GM12892 (cell line): Measurements from ENCODE around the gene ADGRE2.

Source experiments
- DNase-seq: peaks from one replicate; pipeline ENCODE4 v3.0.0; 2011; ENCODE audit not compliant: insufficient read length
- FAIRE-seq: peaks from 2 replicates; lab custom pipeline; 2011; peaks lifted over from hg19 to GRCh38; lab: Jason Lieb, UNC
- POLR2A ChIP-seq: IDR thresholded peaks from 2 replicates; pipeline ENCODE4 v1.6.1; 2011; ENCODE audit warnings: low read depth, low read length, control low read depth
- POLR2AphosphoS5 ChIP-seq: IDR thresholded peaks from 2 replicates; pipeline ENCODE4 v1.6.1; 2011; ENCODE audit warnings: low read depth, low read length, control low read depth
- TAF1 ChIP-seq: IDR thresholded peaks from 2 replicates; pipeline ENCODE4 v1.6.1; 2011; ENCODE audit warnings: low read depth, mild to moderate bottlenecking, control low read depth, low read length, borderline replicate concordance

The ADGRE2 gene

DNA sequence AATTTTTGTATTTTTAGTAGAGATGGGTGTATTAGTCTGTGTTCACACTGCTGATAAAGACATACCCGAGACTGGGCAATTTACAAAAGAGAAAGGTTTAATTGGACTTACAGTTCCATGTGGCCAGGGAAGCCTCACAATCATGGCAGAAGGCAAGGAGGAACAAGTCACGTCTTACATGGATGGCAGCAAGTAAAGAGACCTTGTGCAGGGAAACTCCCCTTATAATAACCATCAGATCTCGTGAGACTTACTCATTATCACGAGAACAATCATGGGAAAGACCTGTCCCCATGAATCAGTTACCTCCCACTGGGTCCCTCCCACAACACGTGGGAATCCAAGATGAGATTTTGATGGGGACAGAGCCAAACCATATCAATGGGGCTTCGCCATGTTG lies 73.9 kb downstream of the ADGRE2 start:
- FAIRE-seq = no peak
- no peak for DNase-seq
- TF ChIP-seq TAF1 (no peak), POLR2AphosphoS5 (no peak), POLR2A (no peak)

DNA sequence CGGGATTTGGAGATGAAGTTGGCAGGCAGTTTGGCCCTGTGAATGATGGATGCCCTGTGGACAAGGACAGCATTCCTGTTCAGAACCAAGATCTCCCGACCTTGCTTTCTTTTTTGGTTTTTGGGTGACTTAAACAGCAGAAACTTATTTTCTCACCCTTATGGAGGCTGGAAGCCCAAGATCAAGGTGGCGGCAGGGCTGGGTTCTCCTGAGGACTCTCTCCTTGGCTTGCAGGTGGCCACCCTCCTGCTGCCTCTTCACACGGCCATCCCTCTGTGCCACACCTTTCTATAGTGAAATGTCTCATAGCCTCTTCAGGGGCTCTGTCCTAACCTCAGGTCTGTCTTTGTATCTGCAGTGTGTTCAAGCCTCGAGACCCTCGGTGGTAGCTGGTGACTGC lies 74.5 kb downstream of the ADGRE2 start:
- FAIRE-seq = no peak

DNA sequence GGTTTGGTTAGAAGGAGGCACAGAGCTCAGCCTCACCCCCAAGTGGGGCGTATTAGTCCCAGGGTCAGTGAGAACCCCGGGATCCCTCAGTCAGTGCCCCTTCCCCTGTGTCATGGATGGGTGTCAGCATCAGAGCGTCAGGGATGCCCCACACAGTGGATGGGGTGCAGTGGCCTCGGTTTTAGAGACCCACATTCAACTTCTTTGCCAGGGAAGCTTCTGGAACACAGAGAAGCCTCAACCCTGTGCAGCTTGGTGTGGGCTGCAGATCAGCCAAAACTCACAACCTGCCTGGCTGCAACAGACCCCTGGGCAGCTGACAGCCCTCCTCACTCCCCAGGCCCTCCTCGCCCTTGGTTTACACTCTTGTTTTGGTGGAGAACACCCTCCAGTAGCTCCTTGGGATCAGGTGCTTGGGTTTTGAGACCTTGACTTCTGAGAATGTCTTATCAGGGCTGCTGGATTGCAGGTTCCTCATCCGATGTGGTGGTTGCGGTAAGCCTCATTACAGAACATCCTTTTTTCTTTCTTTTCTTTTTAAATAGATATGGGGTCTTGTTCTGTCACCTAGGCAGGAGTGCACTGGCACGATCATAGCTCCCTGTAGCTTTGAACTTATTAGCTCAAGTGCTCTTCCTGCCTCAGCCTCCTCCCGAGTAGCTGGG lies 77.5 kb downstream of the ADGRE2 start:
- DNase-seq = no peak
- TF ChIP-seq POLR2AphosphoS5 (no peak), TAF1 (no peak), POLR2A (no peak)
- no peak for FAIRE-seq

More for the DNA sequence above, 74.5 kb downstream of the ADGRE2 start:
- TF ChIP-seq POLR2AphosphoS5 (no peak), TAF1 (no peak), POLR2A (no peak)
- DNase-seq = no peak

DNA sequence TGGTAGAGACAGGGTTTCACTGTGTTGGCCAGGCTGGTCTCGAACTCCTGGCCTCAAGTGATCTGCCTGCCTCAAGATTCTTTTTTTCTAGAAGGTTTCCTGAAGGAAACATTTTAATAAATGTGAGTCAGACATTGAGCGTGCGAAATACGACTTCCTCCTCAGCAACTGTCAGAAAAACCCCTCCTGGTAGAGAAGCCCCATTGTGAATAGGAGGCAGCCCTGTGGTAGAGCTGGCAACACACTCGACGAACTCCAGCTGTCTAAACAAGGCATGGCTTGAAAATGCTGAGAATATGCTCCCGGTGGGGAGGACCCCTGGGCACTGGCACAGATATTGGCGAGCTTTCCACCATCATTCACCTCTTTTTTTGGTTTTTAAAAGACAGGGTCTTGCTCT lies 78.7 kb downstream of the ADGRE2 start:
- TF ChIP-seq TAF1 = no peak
- no peak for TF ChIP-seq POLR2AphosphoS5
- TF ChIP-seq POLR2A = no peak
- DNase-seq (no peak), FAIRE-seq (no peak)

DNA sequence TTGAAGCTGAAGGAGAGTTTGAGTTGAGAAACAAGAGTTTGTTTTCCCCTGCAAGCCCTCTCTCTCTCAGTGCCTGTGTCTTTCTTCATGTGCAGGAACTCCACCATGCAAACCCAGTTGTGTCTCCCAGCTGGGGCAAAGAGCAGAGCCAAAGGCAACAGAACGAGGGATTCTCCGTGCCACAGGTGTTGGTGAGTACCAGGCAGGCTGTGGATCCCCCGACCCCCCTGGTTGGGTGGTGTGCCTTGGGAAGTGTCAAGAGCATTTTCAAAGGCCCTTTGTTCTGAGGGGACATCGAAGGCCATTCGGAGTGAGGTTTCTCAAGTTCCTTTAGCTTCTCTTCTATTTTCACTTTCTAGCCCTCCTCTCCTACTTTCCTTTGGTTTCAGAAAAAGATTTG lies 82.9 kb downstream of the ADGRE2 start:
- DNase-seq = no peak
- TF ChIP-seq TAF1 = no peak
- no peak for TF ChIP-seq POLR2AphosphoS5
- TF ChIP-seq POLR2A = no peak
- FAIRE-seq = no peak

DNA sequence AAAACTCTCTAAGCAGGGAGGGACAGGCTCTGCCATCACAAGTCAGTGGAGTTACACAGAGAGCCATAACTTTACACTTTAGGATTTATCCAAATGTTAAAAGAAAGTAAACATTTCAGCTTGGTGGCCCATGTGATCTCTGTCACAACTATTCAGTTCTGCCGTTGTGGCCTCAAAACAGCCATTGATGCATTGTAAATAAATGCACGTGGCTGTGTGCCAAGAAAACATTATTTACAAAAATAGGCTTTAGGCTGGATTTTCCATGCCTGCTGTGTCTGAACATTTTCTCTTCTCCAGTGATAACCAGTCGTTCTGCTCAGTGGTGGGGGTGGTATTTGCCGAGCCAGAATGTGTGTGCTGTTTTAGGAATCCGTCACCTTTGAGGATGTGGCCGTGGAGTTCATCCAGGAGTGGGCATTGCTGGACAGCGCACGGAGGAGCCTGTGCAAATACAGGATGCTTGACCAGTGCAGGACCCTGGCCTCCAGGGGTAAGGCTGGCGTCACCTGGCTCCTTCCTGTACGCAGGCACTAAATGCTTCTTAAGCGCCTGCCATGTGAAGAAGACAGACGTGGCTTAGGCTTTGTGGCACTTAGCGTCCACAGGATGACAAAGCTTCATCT lies 83.6 kb downstream of the ADGRE2 start:
- DNase-seq = no peak
- TF ChIP-seq POLR2AphosphoS5 = no peak
- no peak for TF ChIP-seq POLR2A
- no peak for TF ChIP-seq TAF1
- no peak for FAIRE-seq

DNA sequence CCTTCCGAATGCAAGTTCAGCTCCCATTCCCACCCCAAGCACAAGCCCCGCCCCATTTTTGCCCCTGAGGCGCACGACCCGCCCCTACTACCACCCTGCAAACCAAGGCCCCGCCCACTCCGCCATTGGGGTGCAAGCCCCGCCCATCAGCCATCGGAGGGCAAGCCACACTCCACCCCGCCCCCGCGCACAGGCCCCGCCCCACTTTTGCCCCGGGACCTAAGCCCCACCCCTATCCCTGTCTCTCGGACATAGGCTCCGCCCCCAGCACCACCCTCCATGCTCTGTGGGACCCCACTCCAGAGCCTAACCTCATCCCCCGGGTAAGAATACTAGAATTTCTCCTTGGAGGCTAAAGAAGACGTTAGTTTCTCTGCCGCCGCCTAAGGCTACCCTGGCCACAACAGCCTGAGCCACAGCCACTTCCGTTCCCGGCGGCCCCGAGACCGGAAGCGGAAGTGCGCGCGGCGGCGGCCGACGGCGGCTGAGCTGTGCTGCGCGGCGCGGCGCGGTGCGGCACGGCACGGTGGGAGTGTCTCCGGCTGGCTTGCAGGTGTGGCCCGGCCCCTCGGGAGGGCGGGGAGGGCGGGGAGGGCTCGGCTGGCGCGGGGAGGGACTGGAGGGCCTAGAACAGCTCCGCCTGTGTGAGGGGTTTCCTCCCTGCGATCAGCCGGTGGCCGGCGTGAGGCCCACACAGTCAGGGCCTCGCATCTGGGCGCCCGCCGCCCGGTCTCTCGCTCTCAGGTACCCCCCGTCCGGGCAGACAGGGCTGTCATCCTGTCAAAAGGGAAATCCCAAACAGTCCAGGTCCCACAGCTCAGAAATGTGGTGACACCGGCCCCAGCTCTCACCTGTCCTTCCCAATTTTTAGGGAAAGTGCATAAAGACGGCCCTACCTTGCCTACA lies 88.5 kb downstream of the ADGRE2 start, which contains the start of gene ZNF333:
Gene ZNF333 (plus strand): TSS at position 451 of the 906 bp plus-strand sequence. CDS start 3,444 bp downstream, outside the sequence.
- FAIRE-seq (peak; percentile 98), DNase-seq (peak; percentile 82)
- TF ChIP-seq POLR2AphosphoS5 = peak; percentile 88
- TF ChIP-seq TAF1 = peak; percentile 50; the same call in 1 of the 2 replicates
- peak; percentile 94 for TF ChIP-seq POLR2A

DNA sequence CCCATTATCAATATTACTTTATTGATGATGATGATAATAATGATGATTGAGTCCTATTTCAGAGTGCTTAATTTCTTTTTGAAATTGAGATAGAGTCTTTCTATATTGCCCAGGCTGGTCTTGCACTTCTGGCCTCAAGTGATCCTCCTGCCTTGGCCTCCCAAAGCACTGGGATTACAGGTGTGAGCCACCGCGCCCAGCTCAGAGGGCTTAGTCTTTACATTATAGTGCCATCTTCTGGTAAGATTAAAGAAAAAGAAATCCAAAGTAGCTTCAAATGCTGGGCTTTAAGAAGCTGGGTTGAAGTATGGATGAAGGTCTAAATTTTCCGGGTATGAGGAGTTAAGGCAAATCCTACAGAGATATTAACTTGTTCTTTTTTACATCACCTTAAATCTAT lies 91.9 kb downstream of the ADGRE2 start:
- peak; percentile 30 for FAIRE-seq
- no peak for DNase-seq
- no peak for TF ChIP-seq TAF1

DNA sequence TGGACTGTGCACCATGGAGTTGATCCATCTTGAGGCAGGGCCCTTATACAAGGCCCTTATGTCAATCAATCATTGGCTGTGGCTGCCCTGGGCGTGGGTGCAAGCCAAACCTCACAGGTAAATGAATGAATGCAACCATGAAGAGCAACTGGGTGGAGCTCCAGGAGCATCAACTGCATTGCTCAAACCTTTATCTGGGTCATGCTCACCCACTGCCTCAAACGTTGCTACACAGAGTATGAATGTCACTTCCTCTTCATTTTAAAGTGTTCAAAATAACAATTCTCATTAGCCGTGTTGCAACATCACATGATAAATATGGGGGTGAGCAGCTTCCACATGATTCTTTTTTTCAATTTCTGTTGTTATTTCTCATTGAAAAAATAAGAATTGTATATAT lies 94.9 kb downstream of the ADGRE2 start:
- TF ChIP-seq TAF1 (no peak), POLR2A (no peak), POLR2AphosphoS5 (no peak)
- no peak for FAIRE-seq
- DNase-seq = no peak
